K562 (cell line): ENCODE results near the gene TNF. TPM values are rescaled to one million over a fixed set of nuclear protein-coding genes. Genes with fewer than 3 reads are reported as not detected.

Source experiments
- ADNP ChIP-seq: fragments of 200-800 bp; sonication (Bioruptor generic); IDR thresholded peaks from 2 replicates; pipeline ENCODE4 v1.6.1; 2016; ENCODE audit warnings: missing genetic modification characterization, missing compliant biosample characterization
- ASH1L ChIP-seq: fragments of 450-650 bp; IDR thresholded peaks from 2 replicates; pipeline ENCODE4 v1.6.1; 2018; ENCODE audit warnings: borderline replicate concordance, mild to moderate bottlenecking, low read depth; ENCODE audit not compliant: partially characterized antibody
- CC2D1A ChIP-seq: fragments of 450-650 bp; IDR thresholded peaks from 2 replicates; pipeline ENCODE4 v1.6.1; 2017; ENCODE audit warnings: mild to moderate bottlenecking
- CREBBP ChIP-seq: IDR thresholded peaks from one replicate; pipeline ENCODE4 v1.6.1; 2012; ENCODE audit warnings: low read depth, mild to moderate bottlenecking, control low read depth, inconsistent platforms, low read length
- EP300 ChIP-seq: IDR thresholded peaks from 2 replicates; pipeline ENCODE4 v1.6.1; 2012; ENCODE audit warnings: low read length, improper control_type of control experiment
- FOS ChIP-seq: IDR thresholded peaks from 3 replicates; pipeline ENCODE4 v1.6.1; 2011; ENCODE audit not compliant: insufficient read length; ENCODE audit errors: extremely low read depth
- ILF3 ChIP-seq: fragments of 450-650 bp; IDR thresholded peaks from 2 replicates; pipeline ENCODE4 v1.6.1; 2018; ENCODE audit warnings: antibody characterized with exemption, mild to moderate bottlenecking, moderate library complexity, borderline replicate concordance
- NCOA4 ChIP-seq: fragments of 450-650 bp; IDR thresholded peaks from 2 replicates; pipeline ENCODE4 v1.6.1; 2018; ENCODE audit warnings: mild to moderate bottlenecking; ENCODE audit not compliant: partially characterized antibody
- PHF20 ChIP-seq: fragments of 450-650 bp; IDR thresholded peaks from 2 replicates; pipeline ENCODE4 v1.6.1; 2018; ENCODE audit not compliant: partially characterized antibody
- POU5F1 ChIP-seq: fragments of 150-350 bp; IDR thresholded peaks from 2 replicates; pipeline ENCODE4 v1.6.1; 2014; ENCODE audit warnings: borderline replicate concordance, low read length, low read depth, mild to moderate bottlenecking; ENCODE audit not compliant: partially characterized antibody
- SP1 ChIP-seq: sonication (generic); formaldehyde crosslinking; IDR thresholded peaks from 2 replicates; pipeline ENCODE4 v1.8.1; 2022; ENCODE audit warnings: mild to moderate bottlenecking, missing genetic modification reagents
- ZNF76 ChIP-seq: fragments of 250-450 bp; sonication (Bioruptor Pico); IDR thresholded peaks from 2 replicates; pipeline ENCODE4 v1.4.0; 2020; ENCODE audit warnings: mild to moderate bottlenecking, moderate library complexity, borderline replicate concordance
- polyA plus RNA-seq, 8 experiments: library from polyadenylated mRNA; depleted of rRNA in 4 of 8; stranded (reverse) in 5 of 8; unstranded in 3 of 8; fragments of >200 nt; fragmentation: Nextera tagmentation in 2 of 8; fragmentation: Illumina TruSeq in 1 of 8; extraction: Ambion mirVana in 2 of 8; extraction: Trizol in 1 of 8; gene quantifications; 2 replicates each; pipeline versions ENCODE4 v1.2.1 to v1.2.3, GENCODE V29; 2011 to 2014; ENCODE audit warnings: inconsistent platforms in 1 of 8, missing spikeins in 1 of 8
- total RNA-seq, 7 experiments: library from RNA; depleted of rRNA in 6 of 7; stranded (reverse); fragments of >200 nt in 6 of 7; fragmentation: Illumina TruSeq in 2 of 7; extraction: Trizol in 2 of 7; gene quantifications; 2 replicates each; pipeline versions ENCODE4 v1.2.1 to v1.2.3, GENCODE V29; 2011 to 2021; ENCODE audit warnings: low replicate concordance in 1 of 7
- TF ChIP-seq, protein P1 (sequence below): fragments of 200-600 bp; sonication (generic); IDR thresholded peaks from one replicate; pipeline ENCODE4 v1.6.1; 2012; ENCODE audit warnings: mild to moderate bottlenecking, low read depth, low read length, inconsistent platforms
- TF ChIP-seq, protein P2 (sequence below): sonication (generic); formaldehyde crosslinking; IDR thresholded peaks from 2 replicates; pipeline ENCODE4 v1.8.1; 2023; ENCODE audit warnings: mild to moderate bottlenecking, missing genetic modification reagents

The TNF gene
- total and polyA plus RNA-seq, 9 of the 15 experiments (the other 6 are each of a cell fraction or from before 2014, with no cell fraction given) = 0.08 to 0.40 TPM; not detected in 7

DNA sequence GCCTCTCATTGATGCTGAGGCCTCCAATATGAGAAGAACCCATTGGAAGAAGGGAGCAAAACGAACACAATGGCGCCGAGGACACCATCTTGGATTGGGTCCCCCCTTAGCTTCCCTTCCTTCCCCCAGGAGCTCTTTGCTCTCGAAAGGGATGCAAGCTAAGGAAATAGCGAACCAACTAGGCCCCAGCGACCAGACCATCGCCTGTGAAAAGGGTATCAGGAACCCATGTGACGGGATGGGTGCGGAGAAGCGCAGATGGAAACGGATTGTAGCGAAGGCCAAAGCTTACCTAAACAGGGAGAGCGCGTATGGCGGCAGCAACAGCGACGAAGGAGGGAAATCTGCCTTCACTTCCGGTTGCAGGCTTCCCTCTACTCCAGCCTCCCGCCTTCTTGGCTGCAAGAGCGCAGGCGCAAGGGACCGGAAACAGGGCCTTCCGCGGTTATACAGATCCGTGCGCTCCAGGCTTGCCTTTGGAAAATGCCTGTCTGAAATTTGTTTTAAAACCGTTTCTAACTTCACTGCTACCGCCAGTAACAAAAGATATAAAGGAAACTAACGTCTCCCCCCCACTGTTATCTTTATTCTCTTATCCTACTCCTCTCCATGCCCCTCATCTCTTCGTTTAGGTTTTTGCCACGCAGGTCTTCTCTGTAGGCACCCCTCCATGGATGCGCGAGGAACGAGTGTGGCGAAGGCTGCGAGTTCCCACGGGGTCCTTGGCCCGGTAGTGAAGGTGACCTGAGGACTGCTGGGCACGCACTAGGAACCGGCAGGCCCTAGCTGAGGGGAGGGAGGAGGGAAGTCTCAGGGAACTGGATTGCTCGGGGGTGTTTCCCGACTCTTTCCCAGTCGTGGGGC, 33.5 kb upstream of the TNF start, which contains the start of gene DDX39B (continued):
- TF ChIP-seq, protein P1, sequence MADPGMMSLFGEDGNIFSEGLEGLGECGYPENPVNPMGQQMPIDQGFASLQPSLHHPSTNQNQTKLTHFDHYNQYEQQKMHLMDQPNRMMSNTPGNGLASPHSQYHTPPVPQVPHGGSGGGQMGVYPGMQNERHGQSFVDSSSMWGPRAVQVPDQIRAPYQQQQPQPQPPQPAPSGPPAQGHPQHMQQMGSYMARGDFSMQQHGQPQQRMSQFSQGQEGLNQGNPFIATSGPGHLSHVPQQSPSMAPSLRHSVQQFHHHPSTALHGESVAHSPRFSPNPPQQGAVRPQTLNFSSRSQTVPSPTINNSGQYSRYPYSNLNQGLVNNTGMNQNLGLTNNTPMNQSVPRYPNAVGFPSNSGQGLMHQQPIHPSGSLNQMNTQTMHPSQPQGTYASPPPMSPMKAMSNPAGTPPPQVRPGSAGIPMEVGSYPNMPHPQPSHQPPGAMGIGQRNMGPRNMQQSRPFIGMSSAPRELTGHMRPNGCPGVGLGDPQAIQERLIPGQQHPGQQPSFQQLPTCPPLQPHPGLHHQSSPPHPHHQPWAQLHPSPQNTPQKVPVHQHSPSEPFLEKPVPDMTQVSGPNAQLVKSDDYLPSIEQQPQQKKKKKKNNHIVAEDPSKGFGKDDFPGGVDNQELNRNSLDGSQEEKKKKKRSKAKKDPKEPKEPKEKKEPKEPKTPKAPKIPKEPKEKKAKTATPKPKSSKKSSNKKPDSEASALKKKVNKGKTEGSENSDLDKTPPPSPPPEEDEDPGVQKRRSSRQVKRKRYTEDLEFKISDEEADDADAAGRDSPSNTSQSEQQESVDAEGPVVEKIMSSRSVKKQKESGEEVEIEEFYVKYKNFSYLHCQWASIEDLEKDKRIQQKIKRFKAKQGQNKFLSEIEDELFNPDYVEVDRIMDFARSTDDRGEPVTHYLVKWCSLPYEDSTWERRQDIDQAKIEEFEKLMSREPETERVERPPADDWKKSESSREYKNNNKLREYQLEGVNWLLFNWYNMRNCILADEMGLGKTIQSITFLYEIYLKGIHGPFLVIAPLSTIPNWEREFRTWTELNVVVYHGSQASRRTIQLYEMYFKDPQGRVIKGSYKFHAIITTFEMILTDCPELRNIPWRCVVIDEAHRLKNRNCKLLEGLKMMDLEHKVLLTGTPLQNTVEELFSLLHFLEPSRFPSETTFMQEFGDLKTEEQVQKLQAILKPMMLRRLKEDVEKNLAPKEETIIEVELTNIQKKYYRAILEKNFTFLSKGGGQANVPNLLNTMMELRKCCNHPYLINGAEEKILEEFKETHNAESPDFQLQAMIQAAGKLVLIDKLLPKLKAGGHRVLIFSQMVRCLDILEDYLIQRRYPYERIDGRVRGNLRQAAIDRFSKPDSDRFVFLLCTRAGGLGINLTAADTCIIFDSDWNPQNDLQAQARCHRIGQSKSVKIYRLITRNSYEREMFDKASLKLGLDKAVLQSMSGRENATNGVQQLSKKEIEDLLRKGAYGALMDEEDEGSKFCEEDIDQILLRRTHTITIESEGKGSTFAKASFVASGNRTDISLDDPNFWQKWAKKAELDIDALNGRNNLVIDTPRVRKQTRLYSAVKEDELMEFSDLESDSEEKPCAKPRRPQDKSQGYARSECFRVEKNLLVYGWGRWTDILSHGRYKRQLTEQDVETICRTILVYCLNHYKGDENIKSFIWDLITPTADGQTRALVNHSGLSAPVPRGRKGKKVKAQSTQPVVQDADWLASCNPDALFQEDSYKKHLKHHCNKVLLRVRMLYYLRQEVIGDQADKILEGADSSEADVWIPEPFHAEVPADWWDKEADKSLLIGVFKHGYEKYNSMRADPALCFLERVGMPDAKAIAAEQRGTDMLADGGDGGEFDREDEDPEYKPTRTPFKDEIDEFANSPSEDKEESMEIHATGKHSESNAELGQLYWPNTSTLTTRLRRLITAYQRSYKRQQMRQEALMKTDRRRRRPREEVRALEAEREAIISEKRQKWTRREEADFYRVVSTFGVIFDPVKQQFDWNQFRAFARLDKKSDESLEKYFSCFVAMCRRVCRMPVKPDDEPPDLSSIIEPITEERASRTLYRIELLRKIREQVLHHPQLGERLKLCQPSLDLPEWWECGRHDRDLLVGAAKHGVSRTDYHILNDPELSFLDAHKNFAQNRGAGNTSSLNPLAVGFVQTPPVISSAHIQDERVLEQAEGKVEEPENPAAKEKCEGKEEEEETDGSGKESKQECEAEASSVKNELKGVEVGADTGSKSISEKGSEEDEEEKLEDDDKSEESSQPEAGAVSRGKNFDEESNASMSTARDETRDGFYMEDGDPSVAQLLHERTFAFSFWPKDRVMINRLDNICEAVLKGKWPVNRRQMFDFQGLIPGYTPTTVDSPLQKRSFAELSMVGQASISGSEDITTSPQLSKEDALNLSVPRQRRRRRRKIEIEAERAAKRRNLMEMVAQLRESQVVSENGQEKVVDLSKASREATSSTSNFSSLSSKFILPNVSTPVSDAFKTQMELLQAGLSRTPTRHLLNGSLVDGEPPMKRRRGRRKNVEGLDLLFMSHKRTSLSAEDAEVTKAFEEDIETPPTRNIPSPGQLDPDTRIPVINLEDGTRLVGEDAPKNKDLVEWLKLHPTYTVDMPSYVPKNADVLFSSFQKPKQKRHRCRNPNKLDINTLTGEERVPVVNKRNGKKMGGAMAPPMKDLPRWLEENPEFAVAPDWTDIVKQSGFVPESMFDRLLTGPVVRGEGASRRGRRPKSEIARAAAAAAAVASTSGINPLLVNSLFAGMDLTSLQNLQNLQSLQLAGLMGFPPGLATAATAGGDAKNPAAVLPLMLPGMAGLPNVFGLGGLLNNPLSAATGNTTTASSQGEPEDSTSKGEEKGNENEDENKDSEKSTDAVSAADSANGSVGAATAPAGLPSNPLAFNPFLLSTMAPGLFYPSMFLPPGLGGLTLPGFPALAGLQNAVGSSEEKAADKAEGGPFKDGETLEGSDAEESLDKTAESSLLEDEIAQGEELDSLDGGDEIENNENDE = no peak
- TF ChIP-seq PHF20 (peak; percentile 97), ZNF76 (CRISPR knock-in tag) (0 out of 2 replicates have a peak, but pooled peaks have one; percentile 63), CC2D1A (0 out of 2 replicates have a peak, but pooled peaks have one; percentile 52), ILF3 (no peak), NCOA4 (peak; percentile 70), POU5F1 (no peak), ASH1L (peak; percentile 66), CREBBP (no peak), ADNP (no peak), EP300 (peak; percentile 35; the same call in 1 of the 2 replicates), SP1 (peak; percentile 88), FOS (no peak)
- TF ChIP-seq, protein P2, sequence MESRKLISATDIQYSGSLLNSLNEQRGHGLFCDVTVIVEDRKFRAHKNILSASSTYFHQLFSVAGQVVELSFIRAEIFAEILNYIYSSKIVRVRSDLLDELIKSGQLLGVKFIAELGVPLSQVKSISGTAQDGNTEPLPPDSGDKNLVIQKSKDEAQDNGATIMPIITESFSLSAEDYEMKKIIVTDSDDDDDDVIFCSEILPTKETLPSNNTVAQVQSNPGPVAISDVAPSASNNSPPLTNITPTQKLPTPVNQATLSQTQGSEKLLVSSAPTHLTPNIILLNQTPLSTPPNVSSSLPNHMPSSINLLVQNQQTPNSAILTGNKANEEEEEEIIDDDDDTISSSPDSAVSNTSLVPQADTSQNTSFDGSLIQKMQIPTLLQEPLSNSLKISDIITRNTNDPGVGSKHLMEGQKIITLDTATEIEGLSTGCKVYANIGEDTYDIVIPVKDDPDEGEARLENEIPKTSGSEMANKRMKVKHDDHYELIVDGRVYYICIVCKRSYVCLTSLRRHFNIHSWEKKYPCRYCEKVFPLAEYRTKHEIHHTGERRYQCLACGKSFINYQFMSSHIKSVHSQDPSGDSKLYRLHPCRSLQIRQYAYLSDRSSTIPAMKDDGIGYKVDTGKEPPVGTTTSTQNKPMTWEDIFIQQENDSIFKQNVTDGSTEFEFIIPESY (CRISPR knock-in tag) = peak; percentile 45; the same call in 1 of the 2 replicates
